AG10803 (cell line): ENCODE results near the gene SMARCA2.

Source experiments
- DNase-seq: peaks from one replicate; pipeline ENCODE4 v3.0.0; 2010; ENCODE audit warnings: low read depth
- H3K4me3 ChIP-seq: 2 replicates; pipeline ENCODE4 v1.5.1; 2011; ENCODE audit warnings: mild to moderate bottlenecking, low read length, control low read depth
- TF ChIP-seq, protein P1 (sequence below): conservative IDR thresholded peaks from 2 replicates; pipeline ENCODE4 v1.5.1; 2011; ENCODE audit warnings: mild to moderate bottlenecking, low read length, control low read depth, inconsistent platforms

Gene SMARCA2

DNA sequence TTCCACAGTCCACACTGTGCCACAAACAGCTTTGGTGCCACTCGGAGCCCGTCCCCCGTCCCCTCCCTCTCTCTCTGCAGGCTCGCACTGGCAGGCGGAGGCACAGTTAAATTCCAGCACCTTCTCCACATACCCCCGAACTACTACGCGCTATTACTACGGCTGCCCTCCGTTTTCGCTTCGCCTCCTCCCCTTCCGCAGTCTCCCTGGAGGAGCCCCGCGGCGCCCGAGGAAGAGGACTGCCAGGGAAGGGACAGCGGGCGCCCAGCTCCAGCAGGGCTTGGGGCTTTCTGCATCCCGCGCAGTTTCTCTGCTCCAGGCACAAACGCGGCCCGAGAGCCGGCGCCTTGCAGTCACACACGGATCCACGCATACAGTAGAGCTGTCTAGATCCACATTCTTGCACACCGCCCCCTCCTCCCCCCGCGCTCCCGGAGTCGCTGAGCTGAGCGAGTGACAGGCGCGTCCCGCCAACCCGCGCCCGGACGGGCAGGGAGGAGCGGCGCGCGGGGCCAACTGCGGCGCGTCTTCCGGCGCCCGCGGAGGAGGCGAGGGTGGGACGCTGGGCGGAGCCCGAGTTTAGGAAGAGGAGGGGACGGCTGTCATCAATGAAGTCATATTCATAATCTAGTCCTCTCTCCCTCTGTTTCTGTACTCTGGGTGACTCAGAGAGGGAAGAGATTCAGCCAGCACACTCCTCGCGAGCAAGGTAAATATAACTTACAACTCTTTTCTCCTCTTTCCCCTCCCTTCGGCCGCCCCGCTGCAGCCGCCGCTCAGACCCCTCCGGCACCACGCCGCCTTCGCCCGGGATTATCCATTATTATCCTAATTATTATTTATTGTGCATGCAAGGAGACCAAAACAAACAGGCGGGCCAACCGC, at the start of gene SMARCA2:
Gene SMARCA2, plus strand, starts transcription at position 652 of the 885 bp plus-strand sequence. CDS start 13,676 bp downstream, outside the sequence.
- H3K4me3 ChIP-seq = peak within 1 kb of the TSS; percentile 94
- peak; percentile 97 for DNase-seq
- TF ChIP-seq, protein P1, sequence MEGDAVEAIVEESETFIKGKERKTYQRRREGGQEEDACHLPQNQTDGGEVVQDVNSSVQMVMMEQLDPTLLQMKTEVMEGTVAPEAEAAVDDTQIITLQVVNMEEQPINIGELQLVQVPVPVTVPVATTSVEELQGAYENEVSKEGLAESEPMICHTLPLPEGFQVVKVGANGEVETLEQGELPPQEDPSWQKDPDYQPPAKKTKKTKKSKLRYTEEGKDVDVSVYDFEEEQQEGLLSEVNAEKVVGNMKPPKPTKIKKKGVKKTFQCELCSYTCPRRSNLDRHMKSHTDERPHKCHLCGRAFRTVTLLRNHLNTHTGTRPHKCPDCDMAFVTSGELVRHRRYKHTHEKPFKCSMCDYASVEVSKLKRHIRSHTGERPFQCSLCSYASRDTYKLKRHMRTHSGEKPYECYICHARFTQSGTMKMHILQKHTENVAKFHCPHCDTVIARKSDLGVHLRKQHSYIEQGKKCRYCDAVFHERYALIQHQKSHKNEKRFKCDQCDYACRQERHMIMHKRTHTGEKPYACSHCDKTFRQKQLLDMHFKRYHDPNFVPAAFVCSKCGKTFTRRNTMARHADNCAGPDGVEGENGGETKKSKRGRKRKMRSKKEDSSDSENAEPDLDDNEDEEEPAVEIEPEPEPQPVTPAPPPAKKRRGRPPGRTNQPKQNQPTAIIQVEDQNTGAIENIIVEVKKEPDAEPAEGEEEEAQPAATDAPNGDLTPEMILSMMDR = no peak

DNA sequence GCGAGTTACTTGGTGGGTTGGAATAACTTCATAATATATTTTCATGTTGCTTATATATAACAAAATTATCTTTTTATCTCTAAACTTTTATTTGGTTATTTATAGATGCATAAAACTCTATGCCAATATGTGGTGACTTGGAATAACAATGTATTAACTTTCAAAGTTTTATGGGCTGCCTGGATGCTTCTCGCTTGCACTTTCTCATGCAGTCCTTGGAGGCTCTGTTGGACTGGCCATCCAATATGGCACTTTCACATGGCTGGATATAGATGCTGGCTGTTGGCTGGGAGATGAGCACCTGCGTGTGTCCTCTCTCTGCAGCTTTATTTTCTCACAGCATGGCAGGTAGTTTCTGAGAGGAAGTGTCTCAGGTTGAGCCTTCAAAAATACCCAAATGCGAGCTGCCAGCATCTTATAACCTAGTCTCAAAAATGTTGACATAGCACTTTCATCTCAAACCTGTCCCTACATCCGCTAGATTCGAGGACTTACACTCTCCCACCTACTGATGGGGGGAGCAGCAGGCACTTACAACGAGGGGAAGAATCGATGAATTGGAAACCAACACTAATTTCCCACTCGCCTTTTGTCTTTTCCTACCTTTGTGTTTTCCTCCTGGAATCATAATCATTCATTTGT, 48.3 kb upstream of the SMARCA2 start:
- TF ChIP-seq, protein P1 = no peak
- no peak overlapping the region for H3K4me3 ChIP-seq
- DNase-seq = no peak

DNA sequence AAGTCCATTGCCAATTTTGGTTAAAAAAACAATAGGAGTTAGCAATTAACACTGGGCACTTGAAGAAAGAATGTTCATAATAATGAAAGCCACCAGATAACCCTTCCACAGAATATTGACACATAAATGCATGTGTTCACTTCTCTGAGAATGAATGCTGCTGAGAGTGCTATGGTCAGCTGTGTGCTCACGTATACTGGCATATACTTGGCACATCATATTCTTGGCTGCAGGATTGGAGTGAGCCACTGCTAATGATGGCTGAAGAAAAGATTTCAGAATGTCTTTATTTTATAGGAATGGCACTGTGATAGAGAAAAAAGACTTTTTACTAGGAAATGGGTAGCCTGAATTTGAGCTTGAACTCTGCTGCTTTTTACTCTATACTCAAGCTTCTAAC, 46.0 kb upstream of the SMARCA2 start:
- TF ChIP-seq, protein P1 = no peak
- no peak for DNase-seq
- no peak overlapping the region for H3K4me3 ChIP-seq

DNA sequence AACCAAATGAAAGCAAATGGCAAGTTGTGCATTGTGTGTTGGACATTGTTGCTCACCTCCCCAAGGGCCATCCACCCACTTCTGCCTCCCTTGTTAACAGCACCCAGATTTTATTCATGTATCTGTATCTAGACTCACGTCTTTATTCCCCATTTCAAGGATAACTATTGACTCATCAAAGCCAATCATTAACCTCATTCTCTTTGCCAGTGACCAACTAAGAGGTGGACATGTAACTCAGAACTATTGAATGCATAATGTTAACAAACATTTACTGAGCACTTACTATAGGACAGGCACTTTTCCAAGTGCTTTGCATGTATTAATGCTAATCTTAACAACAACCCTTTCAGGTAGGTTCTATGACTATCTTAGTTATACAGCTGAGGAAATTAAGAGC, 45.2 kb upstream of the SMARCA2 start:
- TF ChIP-seq, protein P1 = no peak
- DNase-seq = no peak
- H3K4me3 ChIP-seq = no peak overlapping the region

DNA sequence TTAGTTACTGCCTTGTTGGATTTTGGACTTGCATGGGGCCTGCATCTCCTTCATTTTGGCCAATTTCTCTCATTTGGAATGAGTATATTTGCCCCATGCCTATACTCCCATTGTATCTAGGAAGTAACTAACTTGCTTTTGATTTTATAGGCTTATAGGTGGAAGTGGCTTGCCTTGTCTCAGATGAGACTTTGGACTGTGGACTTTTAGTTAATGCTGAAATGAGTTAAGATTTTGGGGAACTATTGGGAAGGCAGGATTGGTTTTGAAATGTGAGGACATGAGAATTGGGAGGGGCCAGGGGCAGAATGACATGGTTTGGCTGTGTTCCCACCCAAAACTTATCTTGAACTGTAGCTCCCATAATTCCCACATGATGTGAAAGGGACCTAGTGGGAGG, 42.5 kb upstream of the SMARCA2 start:
- H3K4me3 ChIP-seq = no peak overlapping the region
- TF ChIP-seq, protein P1 = no peak
- no peak for DNase-seq

DNA sequence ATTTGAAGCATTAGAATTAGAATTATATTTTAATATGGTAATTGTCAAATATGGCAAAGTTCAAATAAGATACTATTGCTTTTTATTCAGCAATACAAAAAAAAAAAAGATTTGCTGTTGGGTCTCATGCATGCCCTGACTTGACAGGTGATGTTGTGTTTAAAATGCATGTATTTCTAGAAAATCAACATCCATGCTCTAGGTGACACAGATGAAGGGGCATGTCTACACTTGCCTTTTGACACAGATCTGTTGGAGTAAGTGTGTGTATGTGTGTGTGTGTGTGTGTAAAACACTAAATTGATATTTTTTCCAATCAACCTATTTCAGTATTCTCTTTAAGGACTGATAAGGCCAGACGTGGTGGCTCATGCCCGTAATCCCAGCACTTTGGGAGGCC, 38.1 kb upstream of the SMARCA2 start:
- DNase-seq = no peak
- TF ChIP-seq, protein P1 = no peak
- H3K4me3 ChIP-seq = no peak overlapping the region
